COLO829 (cell line): Measurements from ENCODE around the gene INMT.

Experiments used
- DNase-seq: peaks from one replicate; pipeline ENCODE4 v3.0.0; 2012; ENCODE audit warnings: low spot score

Gene INMT

GRCh38 chr7:30752979-30753378 lies 1.0 kb downstream of the INMT start:
- DNase-seq: no peak

GRCh38 chr7:30754315-30754877 lies 2.5 kb downstream of the INMT start:
- no peak for DNase-seq

GRCh38 chr7:30755384-30756154 lies 3.6 kb downstream of the INMT start:
- no peak for DNase-seq

- DNase-seq: no peak
Measured at GRCh38 chr7:30757342-30757692, 5.4 kb downstream of the INMT start.

GRCh38 chr7:30760514-30761213 lies 8.7 kb downstream of the INMT start:
- no peak for DNase-seq

GRCh38 chr7:30761214-30762156 lies 9.6 kb downstream of the INMT start:
- no peak for DNase-seq

- DNase-seq: no peak
Measured at GRCh38 chr7:30764030-30764975, 12.4 kb downstream of the INMT start.

GRCh38 chr7:30765408-30765807 lies 13.5 kb downstream of the INMT start:
- DNase-seq: no peak

GRCh38 chr7:30770845-30771173 lies 18.9 kb downstream of the INMT start:
- DNase-seq: no peak

GRCh38 chr7:30771174-30771879 lies 19.4 kb downstream of the INMT start, which contains the start of gene MINDY4:
MINDY4 (plus strand) TSS chr7:30771417; CDS start chr7:30771494, 77 bp downstream.
- peak; percentile 87 for DNase-seq

GRCh38 chr7:30771880-30772425 lies 20.0 kb downstream of the INMT start:
- peak; percentile 18 for DNase-seq

GRCh38 chr7:30772984-30773383 lies 21.0 kb downstream of the INMT start:
- DNase-seq: no peak

- DNase-seq: no peak
Measured at GRCh38 chr7:30775992-30776391, 24.1 kb downstream of the INMT start.

GRCh38 chr7:30776971-30777370 lies 25.0 kb downstream of the INMT start:
- DNase-seq: no peak

GRCh38 chr7:30778255-30779025 lies 26.5 kb downstream of the INMT start:
- DNase-seq: no peak

GRCh38 chr7:30779574-30779973 lies 27.6 kb downstream of the INMT start:
- no peak for DNase-seq

GRCh38 chr7:30780941-30781340 lies 29.0 kb downstream of the INMT start:
- DNase-seq: no peak

- no peak for DNase-seq
Measured at GRCh38 chr7:30782690-30783089, 30.8 kb downstream of the INMT start.

- no peak for DNase-seq
Measured at GRCh38 chr7:30785786-30786185, 33.9 kb downstream of the INMT start.
